GM21447 (cell line): Measurements from ENCODE around the gene TST.

Experiments used
- ATAC-seq: cut with Tn5 transposase; IDR thresholded peaks from one replicate; pipeline ENCODE4 v1.9.1; 2021; ENCODE audit not compliant: unreplicated experiment

TST gene

GRCh38 chr22:36988075-36988832, 31.0 kb downstream of the TST start:
- no peak for ATAC-seq

GRCh38 chr22:36986242-36986821, 32.9 kb downstream of the TST start:
- no peak for ATAC-seq

DNA sequence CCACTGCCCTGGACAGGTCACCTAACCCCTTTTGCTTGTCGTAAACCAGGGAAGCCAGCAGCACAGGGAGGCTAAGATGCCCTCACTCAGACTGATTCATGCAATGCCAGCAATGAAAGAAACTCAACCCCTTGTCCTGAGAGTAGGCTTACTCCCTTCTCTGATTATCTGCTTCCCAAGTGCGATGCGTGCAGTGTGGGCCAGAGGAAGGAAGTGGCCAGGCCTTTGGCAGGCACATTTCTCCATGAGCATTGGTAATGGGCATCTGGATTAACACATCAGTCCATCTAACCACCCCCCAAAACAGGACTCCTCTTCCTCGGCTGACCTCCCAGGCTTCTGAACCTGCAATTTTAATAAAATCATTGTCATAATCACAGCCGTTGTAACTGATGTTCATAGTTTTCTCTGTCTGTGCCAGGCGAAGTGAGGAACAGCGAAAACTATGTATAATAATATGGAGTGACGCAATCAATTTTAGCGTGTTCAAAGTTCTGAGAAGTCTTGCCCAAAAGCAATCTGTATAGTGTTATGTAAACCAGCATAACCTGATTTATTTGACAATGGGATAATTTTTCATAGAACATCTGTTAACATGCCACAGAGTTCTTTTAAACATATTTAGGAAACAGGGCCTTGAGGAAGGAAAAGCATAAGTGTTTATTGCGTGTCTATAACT, 33.9 kb downstream of the TST start:
- no peak for ATAC-seq

GRCh38 chr22:36982136-36982535, 37.1 kb downstream of the TST start:
- no peak for ATAC-seq

GRCh38 chr22:36981247-36981775, 37.9 kb downstream of the TST start:
- no peak for ATAC-seq

- ATAC-seq, result no peak
Observed at GRCh38 chr22:36979016-36979910, 40.0 kb downstream of the TST start.

GRCh38 chr22:36977947-36978660, 41.1 kb downstream of the TST start:
- no peak for ATAC-seq

- no peak for ATAC-seq
Observed at GRCh38 chr22:36977401-36977861, 41.8 kb downstream of the TST start.

- ATAC-seq, result no peak
Observed at GRCh38 chr22:36976606-36977005, 42.6 kb downstream of the TST start.

DNA sequence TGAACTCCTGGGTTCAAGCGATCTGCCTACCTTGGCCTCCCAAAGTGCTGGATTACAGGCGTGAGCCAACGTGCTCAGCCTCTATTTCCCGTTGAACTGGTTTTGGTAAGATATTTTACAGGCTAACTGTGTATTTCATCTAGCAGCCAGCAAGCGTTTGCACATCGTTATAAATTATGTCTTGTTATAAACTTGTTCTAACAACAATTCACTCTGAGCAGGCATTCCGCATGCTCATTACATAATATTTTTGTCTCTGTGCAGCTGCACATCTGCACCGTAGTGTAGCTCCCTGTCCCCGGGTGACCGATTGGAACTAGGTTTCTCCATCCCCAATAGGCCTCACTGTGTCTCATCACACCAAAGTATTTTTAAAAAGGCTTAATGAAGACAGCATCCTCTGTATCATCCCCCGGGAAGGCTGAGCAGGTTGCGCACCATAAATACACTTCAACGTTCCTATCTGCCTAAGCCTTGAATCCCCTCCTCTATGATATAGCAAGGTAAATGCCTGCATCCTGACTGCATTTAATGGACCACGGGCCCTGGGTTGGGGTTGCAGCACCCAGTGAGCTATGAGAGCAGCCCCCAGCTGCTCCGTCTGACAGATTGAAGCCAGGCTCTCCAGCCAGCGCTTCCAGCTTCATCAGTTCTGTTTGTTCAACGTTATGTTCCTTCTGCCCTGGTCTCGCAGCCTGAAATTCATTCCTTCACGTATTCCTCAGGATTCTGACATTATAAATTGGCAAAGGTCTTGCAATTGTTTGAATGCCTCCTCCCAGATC, 47.7 kb downstream of the TST start:
- ATAC-seq, result no peak

- ATAC-seq, result no peak
Observed at GRCh38 chr22:36968249-36968964, 50.8 kb downstream of the TST start.

GRCh38 chr22:36966851-36967540, 52.3 kb downstream of the TST start:
- ATAC-seq, result no peak

GRCh38 chr22:36965696-36966095, 53.6 kb downstream of the TST start:
- ATAC-seq, result no peak

DNA sequence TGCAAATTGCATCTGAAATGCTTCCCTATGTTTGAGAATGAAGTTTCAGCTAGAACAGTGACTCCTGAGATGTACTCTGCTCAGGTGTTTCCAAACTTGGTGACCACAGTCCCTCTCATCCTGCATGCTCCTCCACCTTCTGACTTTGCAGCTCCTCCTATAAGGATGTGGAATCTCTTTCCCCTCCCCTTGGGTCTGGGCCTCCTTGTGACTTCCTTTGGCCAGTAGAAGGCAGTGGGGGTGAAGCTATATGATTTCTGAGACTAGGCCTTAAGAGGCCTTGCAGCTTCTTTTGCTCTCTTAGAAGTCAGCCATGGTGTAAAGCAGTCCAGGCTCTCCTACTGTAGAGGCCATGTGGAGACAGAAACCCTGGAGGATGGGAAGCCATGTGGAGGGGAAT, 55.1 kb downstream of the TST start:
- ATAC-seq, result no peak

GRCh38 chr22:36963302-36963701, 55.9 kb downstream of the TST start:
- ATAC-seq, result no peak

DNA sequence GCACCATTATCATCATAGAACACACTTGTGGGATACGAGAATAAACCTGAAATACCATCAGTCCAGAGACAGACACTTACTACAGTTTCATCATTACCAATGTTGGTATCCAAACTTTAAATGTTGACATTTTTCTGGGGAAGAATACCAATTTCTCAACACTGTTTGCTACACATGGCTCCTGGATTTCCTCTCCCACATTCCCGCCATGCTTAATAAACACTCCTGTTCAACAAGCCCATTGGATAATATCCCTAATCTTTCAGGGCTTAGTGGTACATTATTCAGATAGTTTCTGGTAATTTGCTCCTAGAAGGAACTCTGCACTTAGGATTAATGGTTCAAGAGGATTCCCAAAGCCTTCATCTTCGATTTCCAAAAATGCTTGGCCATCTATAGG, 57.6 kb downstream of the TST start:
- no peak for ATAC-seq
